Tibial nerve (tissue), 4 donors: ENCODE data around the gene STXBP6. TPM values are rescaled to one million over a fixed set of nuclear protein-coding genes. Genes with fewer than 3 reads are reported as not detected.
A peak's percentile ranks its signal among the peaks of the same experiment; 100 is the strongest.

Experiments
- DNase-seq, 2 donors: peaks; one replicate each; pipeline ENCODE4 v3.0.0-alpha.2; 2019; ENCODE audit warnings: low spot score in 2 of 2
- H3K27ac ChIP-seq, 4 donors: fragments of 200-600 bp; sonication (generic) in 3 of 4; one replicate each; pipeline ENCODE4 v1.5.1; 2017 to 2019; ENCODE audit warnings: mild to moderate bottlenecking in 1 of 4
- H3K27me3 ChIP-seq, 2 donors: fragments of 200-600 bp; sonication (generic) in 1 of 2; one replicate each; pipeline versions ENCODE4 v1.5.1 to v1.6.0; 2017 to 2019
- H3K36me3 ChIP-seq, 3 donors: fragments of 200-600 bp; sonication (generic); one replicate each; pipeline ENCODE4 v1.5.1; 2018 to 2019
- H3K4me1 ChIP-seq, 4 donors: fragments of 200-600 bp; sonication (generic) in 3 of 4; one replicate each; pipeline ENCODE4 v1.5.1; 2017 to 2019
- H3K4me3 ChIP-seq, 4 donors: fragments of 200-600 bp; sonication (generic) in 3 of 4; one replicate each; pipeline ENCODE4 v1.5.1; 2017 to 2019; ENCODE audit warnings: mild to moderate bottlenecking in 1 of 4, moderate library complexity in 1 of 4
- H3K9me3 ChIP-seq, 4 donors: fragments of 200-600 bp; sonication (generic) in 3 of 4; one replicate each; pipeline ENCODE4 v1.5.1; 2017 to 2019
- CTCF ChIP-seq, 5 experiments: fragments of 200-600 bp in 3 of 5; fragments of 450-650 bp in 2 of 5; sonication (generic) in 3 of 5; IDR thresholded peaks; one replicate each; pipeline ENCODE4 v1.5.1; 2016 to 2019; ENCODE audit warnings: antibody characterized with exemption in 5 of 5, mild to moderate bottlenecking in 3 of 5, moderate library complexity in 2 of 5
- EP300 ChIP-seq, 2 donors: sonication (generic); formaldehyde crosslinking; IDR thresholded peaks; one replicate each; pipeline ENCODE4 v1.6.1; 2017; ENCODE audit warnings: antibody characterized with exemption in 2 of 2, mild to moderate bottlenecking in 1 of 2
- POLR2A ChIP-seq, 2 donors: fragments of 450-650 bp; IDR thresholded peaks; one replicate each; pipeline ENCODE4 v1.6.1; 2017; ENCODE audit warnings: antibody characterized with exemption in 2 of 2, mild to moderate bottlenecking in 2 of 2, moderate library complexity in 2 of 2
- WGBS, 2 donors: methylation state at CpG; one replicate each; pipeline ENCODE4 v1.1.5; 2018; 5-methylcytosine and 5-hydroxymethylcytosine counted together
- total RNA-seq, 4 donors: library from RNA; depleted of rRNA; stranded (reverse); fragments of >200 nt; gene quantifications; one replicate each; pipeline ENCODE4 v1.1.0, GENCODE V29; 2016

Gene STXBP6
- total RNA-seq, 4 donors from 2014 or later: 12.6 to 42.6 (median 33.5) TPM

- Histone ChIP-seq H3K4me1 (peaks cover 0 to 26% (median 3%) of the 10 kb centered on the region in 4 donors), H3K27ac (no peak overlapping the region), H3K4me3 (no peak overlapping the region), H3K36me3 (no peaks in the 10 kb centered on the region), H3K9me3 (no peaks in the 10 kb centered on the region), H3K27me3 (peaks cover 0 to 18% of the 10 kb centered on the region in 2 donors)
- WGBS, 2 donors: 71 to 83% methylated on average over 1 of the region's 1 CpG
- TF ChIP-seq EP300 (IDR thresholded peaks at IDR 0.05): no peak
- TF ChIP-seq CTCF (IDR thresholded peaks at IDR 0.05): no peak
- TF ChIP-seq POLR2A (IDR thresholded peaks at IDR 0.05): no peak
- no peak for DNase-seq
Measured at GRCh38 chr14:25053585-25053984, 3.6 kb upstream of the STXBP6 start.

- peaks cover 0 to 26% (median 3%) of the 10 kb centered on the region in 4 donors for H3K4me1 ChIP-seq
- H3K27me3 ChIP-seq: peaks cover 0 to 18% of the 10 kb centered on the region in 2 donors
- 91 to 94% methylated on average over 4 of the region's 4 CpGs for WGBS, 2 donors
- no peak for TF ChIP-seq POLR2A (IDR thresholded peaks at IDR 0.05)
- TF ChIP-seq EP300 (IDR thresholded peaks at IDR 0.05): no peak
- no peak for TF ChIP-seq CTCF (IDR thresholded peaks at IDR 0.05)
- no peak overlapping the region for H3K4me3 ChIP-seq
- no peaks in the 10 kb centered on the region for H3K36me3 ChIP-seq
- no peak for DNase-seq
- no peaks in the 10 kb centered on the region for H3K9me3 ChIP-seq
- no peak overlapping the region for H3K27ac ChIP-seq
Measured at GRCh38 chr14:25052921-25053320, 3.0 kb upstream of the STXBP6 start.

GRCh38 chr14:25052385-25052784 is 2.4 kb upstream of the STXBP6 start:
- DNase-seq: no peak
- H3K27me3 ChIP-seq: peaks cover 0 to 18% of the 10 kb centered on the region in 2 donors
- 50 to 58% methylated on average over 2 of the region's 2 CpGs for WGBS, 2 donors
- no peak overlapping the region for H3K4me3 ChIP-seq
- H3K36me3 ChIP-seq: no peaks in the 10 kb centered on the region
- no peaks in the 10 kb centered on the region for H3K9me3 ChIP-seq
- no peak overlapping the region for H3K27ac ChIP-seq
- TF ChIP-seq CTCF (IDR thresholded peaks at IDR 0.05): no peak
- TF ChIP-seq POLR2A (IDR thresholded peaks at IDR 0.05): no peak
- no peak for TF ChIP-seq EP300 (IDR thresholded peaks at IDR 0.05)
- H3K4me1 ChIP-seq: peaks cover 0 to 32% (median 3%) of the 10 kb centered on the region in 4 donors

GRCh38 chr14:25050269-25051150 is 563 bp upstream of the STXBP6 start:
- TF ChIP-seq CTCF (IDR thresholded peaks at IDR 0.05): no peak
- TF ChIP-seq EP300 (IDR thresholded peaks at IDR 0.05): no peak
- no peak for TF ChIP-seq POLR2A (IDR thresholded peaks at IDR 0.05)
- Histone ChIP-seq H3K36me3 (no peaks in the 10 kb centered on the region), H3K4me1 (peaks cover 0 to 34% (median 3%) of the 10 kb centered on the region in 4 donors), H3K27ac (peak overlapping the region; percentile 57 to 89 (median 69)), H3K9me3 (no peaks in the 10 kb centered on the region), H3K27me3 (peaks cover 0 to 18% of the 10 kb centered on the region in 2 donors), H3K4me3 (peak overlapping the region; percentile 46 to 80 (median 56))
- DNase-seq: no peak
- 15% methylated on average over 27 to 31 of the region's 31 CpGs for WGBS, 2 donors

- H3K27me3 ChIP-seq: peaks cover 0 to 18% of the 10 kb centered on the region in 2 donors
- DNase-seq: no peak
- no peaks in the 10 kb centered on the region for H3K36me3 ChIP-seq
- H3K4me3 ChIP-seq: peak overlapping the region; percentile 55 to 80 (median 58)
- TF ChIP-seq CTCF (IDR thresholded peaks at IDR 0.05) (no peak), POLR2A (IDR thresholded peaks at IDR 0.05) (no peak), EP300 (IDR thresholded peaks at IDR 0.05) (no peak)
- peaks cover 0 to 34% (median 3%) of the 10 kb centered on the region in 4 donors for H3K4me1 ChIP-seq
- 6 to 7% methylated on average over 34 of the region's 34 CpGs for WGBS, 2 donors
- peak overlapping the region; percentile 62 to 89 (median 82) for H3K27ac ChIP-seq
- no peaks in the 10 kb centered on the region for H3K9me3 ChIP-seq
Measured at GRCh38 chr14:25049093-25049567, 817 bp downstream of the STXBP6 start.
